ENCODE data around the gene SMAD4. TPM values are rescaled to one million over a fixed set of nuclear protein-coding genes. Genes with fewer than 3 reads are reported as not detected.

SMAD4 gene
- total RNA-seq, 4 donors from 2014 or later: 113 to 168 (median 130) TPM

DNA sequence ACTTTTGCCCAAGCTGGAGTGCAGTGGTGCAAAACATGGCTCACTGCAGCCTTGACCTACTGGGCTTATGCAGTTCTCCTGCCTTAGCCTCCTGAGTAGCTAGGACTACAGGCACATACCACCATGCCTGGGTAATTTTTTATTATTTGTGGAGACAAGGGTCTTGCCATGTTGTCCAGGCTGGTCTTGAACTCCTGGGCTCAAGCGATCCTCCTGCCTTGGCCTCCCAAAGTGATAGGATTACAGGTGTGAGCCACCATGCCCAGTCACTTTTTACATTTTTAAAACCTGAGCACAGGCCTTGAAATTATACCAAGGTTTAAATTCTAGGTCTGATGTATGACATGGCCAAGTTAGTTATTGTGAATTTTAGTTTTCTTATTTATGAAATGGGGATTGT lies 18.2 kb downstream of the SMAD4 start:
- H3K36me3 ChIP-seq: peaks cover 3 to 47% (median 22%) of the 10 kb centered on the region in 4 donors
- intact Hi-C loops (cut with DNase I): no loop called here
- no peak overlapping the region for H3K4me3 ChIP-seq
- peaks cover 21 to 66% (median 58%) of the 10 kb centered on the region in 4 donors for H3K4me1 ChIP-seq
- H3K27ac ChIP-seq (replicated peaks in 1 of 4): no peak overlapping the region
- TF ChIP-seq, protein P1, sequence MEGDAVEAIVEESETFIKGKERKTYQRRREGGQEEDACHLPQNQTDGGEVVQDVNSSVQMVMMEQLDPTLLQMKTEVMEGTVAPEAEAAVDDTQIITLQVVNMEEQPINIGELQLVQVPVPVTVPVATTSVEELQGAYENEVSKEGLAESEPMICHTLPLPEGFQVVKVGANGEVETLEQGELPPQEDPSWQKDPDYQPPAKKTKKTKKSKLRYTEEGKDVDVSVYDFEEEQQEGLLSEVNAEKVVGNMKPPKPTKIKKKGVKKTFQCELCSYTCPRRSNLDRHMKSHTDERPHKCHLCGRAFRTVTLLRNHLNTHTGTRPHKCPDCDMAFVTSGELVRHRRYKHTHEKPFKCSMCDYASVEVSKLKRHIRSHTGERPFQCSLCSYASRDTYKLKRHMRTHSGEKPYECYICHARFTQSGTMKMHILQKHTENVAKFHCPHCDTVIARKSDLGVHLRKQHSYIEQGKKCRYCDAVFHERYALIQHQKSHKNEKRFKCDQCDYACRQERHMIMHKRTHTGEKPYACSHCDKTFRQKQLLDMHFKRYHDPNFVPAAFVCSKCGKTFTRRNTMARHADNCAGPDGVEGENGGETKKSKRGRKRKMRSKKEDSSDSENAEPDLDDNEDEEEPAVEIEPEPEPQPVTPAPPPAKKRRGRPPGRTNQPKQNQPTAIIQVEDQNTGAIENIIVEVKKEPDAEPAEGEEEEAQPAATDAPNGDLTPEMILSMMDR (IDR thresholded peaks at IDR 0.05): no peak
- TF ChIP-seq EP300 (IDR thresholded peaks at IDR 0.05) (no peak), POLR2AphosphoS5 (IDR thresholded peaks at IDR 0.05) (no peak), POLR2A (IDR thresholded peaks at IDR 0.05; ENCODE audit: low read depth) (no peak)
- H3K27me3 ChIP-seq: no peaks in the 10 kb centered on the region
- no peak for DNase-seq (ENCODE audit: extremely low spot score)
- WGBS: 100% methylated on average over 1 of the region's 1 CpG
- no peaks in the 10 kb centered on the region for H3K9me3 ChIP-seq

DNA sequence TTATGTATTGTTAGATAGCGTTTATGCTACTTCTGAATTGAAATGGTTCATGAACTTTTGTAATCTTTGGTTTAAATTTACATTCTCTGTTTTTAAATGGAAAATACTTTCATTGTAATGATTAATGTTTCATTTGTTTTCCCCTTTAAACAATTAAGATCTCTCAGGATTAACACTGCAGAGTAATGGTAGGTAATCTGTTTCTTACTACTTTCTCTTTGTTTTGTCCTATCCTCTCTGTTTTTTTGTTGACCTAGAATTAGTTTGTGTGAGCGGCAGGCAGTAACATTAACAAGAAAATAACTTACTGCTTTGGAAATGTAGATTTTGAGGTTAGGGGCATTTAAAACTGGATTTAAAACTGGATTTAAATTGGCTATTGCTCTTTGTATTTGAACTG lies 19.1 kb downstream of the SMAD4 start:
- Histone ChIP-seq H3K9me3 (no peaks in the 10 kb centered on the region), H3K4me3 (no peak overlapping the region), H3K27me3 (no peaks in the 10 kb centered on the region), H3K36me3 (peaks cover 3 to 47% (median 22%) of the 10 kb centered on the region in 4 donors), H3K4me1 (peaks cover 21 to 65% (median 51%) of the 10 kb centered on the region in 4 donors), H3K27ac (replicated peaks in 1 of 4) (no peak overlapping the region)
- intact Hi-C loops (cut with DNase I): no loop called here
- no peak for TF ChIP-seq POLR2A (IDR thresholded peaks at IDR 0.05; ENCODE audit: low read depth)
- TF ChIP-seq, protein P1 (IDR thresholded peaks at IDR 0.05): no peak
- no peak for TF ChIP-seq POLR2AphosphoS5 (IDR thresholded peaks at IDR 0.05)
- no peak for TF ChIP-seq EP300 (IDR thresholded peaks at IDR 0.05)
- WGBS: 95% methylated on average over 2 of the region's 2 CpGs
- DNase-seq (ENCODE audit: extremely low spot score): no peak

DNA sequence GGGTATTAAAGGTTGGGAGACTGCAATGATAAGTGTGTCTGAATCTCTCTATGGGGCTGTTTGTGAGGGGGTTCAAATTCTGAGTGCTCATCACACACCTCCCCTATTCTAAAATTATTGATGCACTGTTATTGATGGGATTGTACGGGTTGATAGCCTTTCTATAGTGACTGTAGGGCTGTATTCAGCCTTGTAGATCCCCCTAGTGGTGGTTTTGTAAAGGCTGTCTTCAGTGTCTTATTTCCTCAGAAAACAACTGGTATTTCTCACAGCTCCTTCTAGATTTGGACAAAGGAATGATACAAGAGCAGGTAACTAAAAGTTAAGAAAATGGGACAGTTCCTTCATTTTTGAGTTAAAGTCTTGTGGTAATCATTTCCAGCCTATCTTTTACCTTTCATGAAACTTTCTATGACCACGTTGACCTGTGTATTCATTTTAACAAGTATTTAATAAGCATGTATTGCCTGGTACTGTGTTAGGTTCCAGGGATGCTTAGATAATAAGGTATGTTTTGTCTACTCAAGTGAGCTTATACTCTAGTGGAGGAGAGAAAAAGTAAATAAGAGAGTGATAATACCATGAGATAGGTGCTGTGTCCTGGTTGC lies 21.2 kb downstream of the SMAD4 start:
- Histone ChIP-seq H3K4me3 (no peak overlapping the region), H3K27me3 (no peaks in the 10 kb centered on the region), H3K4me1 (peaks cover 4 to 56% (median 32%) of the 10 kb centered on the region in 4 donors), H3K36me3 (peaks cover 7 to 59% (median 31%) of the 10 kb centered on the region in 4 donors), H3K9me3 (no peaks in the 10 kb centered on the region), H3K27ac (replicated peaks in 1 of 4) (no peak overlapping the region)
- intact Hi-C loops (cut with DNase I): loop anchor here (5.0 kb wide), 2 partner anchors 84 to 229 kb away; partner anchors contain the start of genes ELAC1 and MRO
- TF ChIP-seq, protein P1 (IDR thresholded peaks at IDR 0.05): peak; percentile 64 to 80 (median 70)
- TF ChIP-seq POLR2A (IDR thresholded peaks at IDR 0.05; ENCODE audit: low read depth) (no peak), EP300 (IDR thresholded peaks at IDR 0.05) (no peak)
- DNase-seq (ENCODE audit: extremely low spot score): no peak
- WGBS: 40% methylated on average over 2 of the region's 2 CpGs

DNA sequence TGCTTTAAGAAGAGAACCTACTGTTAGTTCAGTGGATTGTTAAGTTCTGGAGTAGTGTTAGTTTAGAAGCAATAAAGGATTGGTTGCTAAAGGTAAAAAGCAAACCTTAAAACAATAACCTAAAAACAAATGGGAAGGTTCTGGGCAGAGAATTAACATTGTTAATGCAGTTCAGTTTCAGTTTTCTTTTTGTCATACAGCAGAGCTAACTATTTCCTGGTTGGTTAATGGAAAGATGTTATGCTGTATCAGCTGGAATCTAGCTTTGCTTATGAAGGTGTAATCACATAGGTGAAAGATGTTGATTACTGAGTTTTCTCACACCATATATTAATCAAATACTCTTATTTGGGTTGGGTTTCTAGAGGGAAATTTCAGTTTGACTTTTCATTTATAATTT lies 23.8 kb downstream of the SMAD4 start:
- TF ChIP-seq, protein P1 (IDR thresholded peaks at IDR 0.05): no peak
- no peak for TF ChIP-seq EP300 (IDR thresholded peaks at IDR 0.05)
- no peak for DNase-seq (ENCODE audit: extremely low spot score)
- peaks cover 0 to 46% (median 28%) of the 10 kb centered on the region in 4 donors for H3K4me1 ChIP-seq
- H3K4me3 ChIP-seq: no peak overlapping the region
- H3K36me3 ChIP-seq: peaks cover 5 to 66% (median 30%) of the 10 kb centered on the region in 4 donors
- no peaks in the 10 kb centered on the region for H3K27me3 ChIP-seq
- H3K27ac ChIP-seq (replicated peaks in 1 of 4): no peak overlapping the region
- H3K9me3 ChIP-seq: no peaks in the 10 kb centered on the region
- intact Hi-C loops (cut with DNase I): loop anchor here (5.0 kb wide), 2 partner anchors 87 to 232 kb away; partner anchors contain the start of genes ELAC1 and MRO

Data from esophagus muscularis mucosa (tissue), 4 donors.